Kidney (tissue), 14 donors: ENCODE results near the gene NLRP9. TPM values are rescaled to one million over a fixed set of nuclear protein-coding genes. Genes with fewer than 3 reads are reported as not detected.

ENCODE experiments used
- DNase-seq, 5 donors: peaks; one replicate each; pipeline ENCODE4 v3.0.0-alpha.2; 2013 to 2020
- FAIRE-seq: peaks from 2 replicates; lab custom pipeline; 2012; peaks lifted over from hg19 to GRCh38; lab: Jason Lieb, UNC
- H3K27ac ChIP-seq, 2 donors: one replicate each; pipeline ENCODE4 v1.7.0; 2013; ENCODE audit warnings: low read depth in 2 of 2, low read length in 2 of 2, inconsistent platforms in 1 of 2
- H3K27me3 ChIP-seq: one replicate; pipeline ENCODE4 v1.7.1; 2013; ENCODE audit warnings: low read length, inconsistent platforms; ENCODE audit not compliant: control insufficient read depth, insufficient read depth
- H3K36me3 ChIP-seq, 3 donors: one replicate each; pipeline versions ENCODE4 v1.7.0 to v1.7.1; 2013; ENCODE audit warnings: low read length in 3 of 3, control low read depth in 1 of 3, inconsistent platforms in 1 of 3; ENCODE audit not compliant: insufficient read depth in 3 of 3, control insufficient read depth in 2 of 3
- H3K4me1 ChIP-seq, 3 donors: one replicate each; pipeline versions ENCODE4 v1.7.0 to v1.7.1; 2013; ENCODE audit warnings: low read length in 3 of 3, inconsistent platforms in 1 of 3, low read depth in 1 of 3; ENCODE audit not compliant: control insufficient read depth in 2 of 3, insufficient read depth in 2 of 3
- H3K4me3 ChIP-seq, 3 donors: one replicate each; pipeline versions ENCODE4 v1.7.0 to v1.8.1; 2013; ENCODE audit warnings: low read length in 3 of 3, control low read depth in 1 of 3, inconsistent platforms in 1 of 3
- H3K9ac ChIP-seq, 3 donors: one replicate each; pipeline versions ENCODE4 v1.7.0 to v1.7.1; 2013; ENCODE audit warnings: low read length in 3 of 3, control low read depth in 1 of 3, inconsistent platforms in 1 of 3
- H3K9me3 ChIP-seq, 3 donors: one replicate each; pipeline versions ENCODE4 v1.7.0 to v1.7.1; 2013; ENCODE audit warnings: low read length in 3 of 3, control low read depth in 1 of 3, inconsistent platforms in 1 of 3; ENCODE audit not compliant: control insufficient read depth in 2 of 3, insufficient read depth in 1 of 3
- intact Hi-C: fragments of 100-400 bp; cut with DNase I; formaldehyde crosslinking; loops from one replicate; pipeline ENCODE4 v1.11.1; 2022
- polyA plus RNA-seq: library from polyadenylated mRNA; stranded (reverse); fragments of 350-450 nt; fragmentation: Illumina TruSeq; extraction: RNeasy Lipid Tissue Mini Kit (QIAGEN cat#74804); gene quantifications from one replicate; pipeline ENCODE4 v1.2.3, GENCODE V29; 2014; ENCODE audit warnings: low read depth, low replicate concordance; ENCODE audit not compliant: insufficient read depth
- total RNA-seq: library from RNA; stranded (reverse); fragmentation: NEBNext Ultra II Directional; extraction: Animal tissue kit (Norgen Biotek cat#: 25700); gene quantifications from one replicate; pipeline ENCODE4 v1.2.1, GENCODE V29; 2021
- TF ChIP-seq, protein P1 (sequence below): IDR thresholded peaks from 3 replicates; pipeline ENCODE4 v1.5.1; 2012; ENCODE audit warnings: mild to moderate bottlenecking, moderate library complexity, borderline replicate concordance; ENCODE audit not compliant: insufficient read depth; ENCODE audit errors: extremely low read depth
- donor health status: control.
- donor health status: control.
- donor health status: control.
- donor health status: control.
- donor health status: control.
- donor health status: DM: yes; HTN: yes; CAD: no.
- donor health status: Normal renal cell carcinoma (clear cell type).

Gene NLRP9
- total and polyA plus RNA-seq, 2 donors from 2014 or later, result 0.09 TPM; not detected in 1

DNA sequence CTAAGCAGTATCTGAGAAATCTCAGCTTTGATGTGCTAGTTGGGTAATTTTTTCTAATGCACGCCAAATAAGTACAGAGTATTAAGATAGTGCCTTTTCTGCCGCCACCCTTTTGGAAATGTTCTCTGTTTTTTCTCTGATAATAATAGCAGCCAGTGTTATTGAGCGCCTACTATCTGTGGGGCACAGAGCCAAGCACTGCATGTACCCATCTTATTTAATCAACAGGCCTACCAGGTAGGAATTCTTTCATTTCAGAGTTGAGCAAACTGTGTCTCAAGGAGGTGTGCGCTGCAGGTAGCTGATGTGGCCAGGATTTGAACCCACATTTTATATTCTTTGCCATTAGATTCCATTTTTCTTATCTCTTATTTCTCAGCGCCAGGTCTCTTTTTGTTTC is 61.8 kb downstream of the NLRP9 start:
- Histone ChIP-seq H3K27me3 (no peaks in the 10 kb centered on the region), H3K4me3 (peak overlapping the region in 2 of 3 donors; percentile 97 to 98), H3K27ac (peak overlapping the region in 1 of 2 donors; percentile 15), H3K9ac (peak overlapping the region in 2 of 3 donors; percentile 38 to 92), H3K9me3 (no peaks in the 10 kb centered on the region), H3K36me3 (peaks cover 2 to 15% (median 15%) of the 10 kb centered on the region in 3 donors), H3K4me1 (peaks cover 0 to 54% (median 40%) of the 10 kb centered on the region in 3 donors)
- DNase-seq (no peak), FAIRE-seq (no peak)
- intact Hi-C loops, result no loop called here
- TF ChIP-seq, protein P1, sequence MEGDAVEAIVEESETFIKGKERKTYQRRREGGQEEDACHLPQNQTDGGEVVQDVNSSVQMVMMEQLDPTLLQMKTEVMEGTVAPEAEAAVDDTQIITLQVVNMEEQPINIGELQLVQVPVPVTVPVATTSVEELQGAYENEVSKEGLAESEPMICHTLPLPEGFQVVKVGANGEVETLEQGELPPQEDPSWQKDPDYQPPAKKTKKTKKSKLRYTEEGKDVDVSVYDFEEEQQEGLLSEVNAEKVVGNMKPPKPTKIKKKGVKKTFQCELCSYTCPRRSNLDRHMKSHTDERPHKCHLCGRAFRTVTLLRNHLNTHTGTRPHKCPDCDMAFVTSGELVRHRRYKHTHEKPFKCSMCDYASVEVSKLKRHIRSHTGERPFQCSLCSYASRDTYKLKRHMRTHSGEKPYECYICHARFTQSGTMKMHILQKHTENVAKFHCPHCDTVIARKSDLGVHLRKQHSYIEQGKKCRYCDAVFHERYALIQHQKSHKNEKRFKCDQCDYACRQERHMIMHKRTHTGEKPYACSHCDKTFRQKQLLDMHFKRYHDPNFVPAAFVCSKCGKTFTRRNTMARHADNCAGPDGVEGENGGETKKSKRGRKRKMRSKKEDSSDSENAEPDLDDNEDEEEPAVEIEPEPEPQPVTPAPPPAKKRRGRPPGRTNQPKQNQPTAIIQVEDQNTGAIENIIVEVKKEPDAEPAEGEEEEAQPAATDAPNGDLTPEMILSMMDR, result no peak

DNA sequence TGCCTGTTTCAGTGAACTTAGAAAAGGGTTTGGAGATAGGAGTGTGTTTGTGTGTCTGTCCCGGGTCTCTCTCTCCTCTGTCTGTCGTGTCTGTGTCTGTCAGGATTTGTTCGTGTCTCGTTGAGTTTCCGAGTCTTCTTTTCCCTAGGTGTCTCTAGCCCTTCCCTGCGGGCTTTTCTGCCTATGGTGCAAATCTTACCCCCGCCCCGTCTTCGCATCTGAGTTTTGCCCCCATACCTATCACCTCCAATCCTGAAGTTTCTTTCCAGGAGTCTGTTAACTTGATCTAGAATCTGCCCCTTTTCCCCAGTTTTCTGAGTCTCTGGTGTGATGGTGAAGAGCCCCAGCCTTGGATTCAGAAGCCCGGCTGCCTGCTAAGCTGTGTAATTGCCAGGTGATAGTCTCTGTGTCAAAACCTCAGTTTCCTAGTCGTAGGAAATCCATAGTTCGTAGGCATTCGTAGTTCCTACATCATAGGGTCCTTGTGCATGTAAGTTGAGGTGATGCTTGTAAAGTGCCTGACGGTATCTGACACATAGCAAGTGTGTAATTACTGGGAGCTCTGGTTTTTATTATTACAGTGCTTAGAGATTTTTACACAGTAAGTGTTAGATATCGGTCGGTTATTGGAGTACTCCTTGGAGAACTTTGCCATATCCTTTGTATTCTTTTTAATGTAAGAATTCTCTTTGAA is 62.4 kb downstream of the NLRP9 start:
- H3K36me3 ChIP-seq, result peaks cover 2 to 15% (median 15%) of the 10 kb centered on the region in 3 donors
- no peaks in the 10 kb centered on the region for H3K27me3 ChIP-seq
- TF ChIP-seq, protein P1, result no peak
- H3K27ac ChIP-seq, result peak overlapping the region; percentile 63 to 84
- no peaks in the 10 kb centered on the region for H3K9me3 ChIP-seq
- peaks cover 0 to 48% (median 35%) of the 10 kb centered on the region in 3 donors for H3K4me1 ChIP-seq
- no peak for DNase-seq
- peak overlapping the region; percentile 76 to 98 (median 97) for H3K4me3 ChIP-seq
- peak overlapping the region; percentile 64 to 93 (median 92) for H3K9ac ChIP-seq
- intact Hi-C loops, result no loop called here
- FAIRE-seq, result no peak

DNA sequence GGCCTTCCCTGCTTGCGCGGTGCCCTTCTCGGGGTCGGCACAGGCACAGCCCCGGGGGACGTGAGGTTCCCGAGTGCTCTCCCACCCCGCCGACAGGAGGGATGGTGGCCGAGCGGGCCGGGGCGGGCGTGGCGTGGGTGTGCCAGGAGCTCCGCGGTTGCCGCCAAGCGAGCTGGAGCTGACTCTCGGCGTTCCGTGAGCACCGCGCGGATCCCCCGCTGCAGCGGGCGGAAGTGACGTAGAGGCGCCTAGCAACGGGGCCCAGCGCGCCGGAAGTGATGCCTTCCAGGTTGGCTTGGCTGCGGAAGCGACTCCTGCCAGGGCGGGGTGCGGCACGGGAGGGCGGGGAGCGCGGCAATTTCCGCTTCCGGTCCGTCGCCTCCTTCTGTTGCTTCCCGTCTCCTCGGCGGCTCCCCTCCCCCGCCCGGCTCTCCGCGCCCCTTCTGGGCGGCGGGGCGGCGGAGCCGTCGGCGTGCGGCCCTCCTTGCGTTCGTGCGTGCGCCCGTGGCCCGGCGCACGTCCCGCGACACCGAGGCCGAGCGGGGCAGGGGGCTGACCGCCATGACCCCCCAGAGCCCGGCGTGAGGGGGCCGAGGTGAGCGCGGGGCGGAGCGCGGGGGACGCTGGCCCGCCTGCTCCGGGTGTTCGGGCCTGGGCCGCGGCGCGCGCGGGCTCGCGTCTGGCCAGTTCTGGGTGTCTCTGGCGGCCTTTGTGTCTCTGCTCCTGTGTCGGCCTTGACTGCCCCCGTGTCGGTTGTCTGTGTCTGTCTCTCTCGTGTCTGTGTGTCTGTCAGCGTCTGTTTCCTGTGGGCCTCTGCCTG is 63.2 kb downstream of the NLRP9 start, which contains the start of gene EPN1:
Gene EPN1 (plus strand): TSS at position 386 of the 820 bp plus-strand sequence. CDS start 3,402 bp downstream, outside the sequence.
- no peak for FAIRE-seq
- H3K27me3 ChIP-seq, result no peaks in the 10 kb centered on the region
- peak; percentile 98 to 99 (median 98) for DNase-seq
- peaks cover 2 to 22% (median 14%) of the 10 kb centered on the region in 3 donors for H3K36me3 ChIP-seq
- H3K4me1 ChIP-seq, result peaks cover 0 to 44% (median 29%) of the 10 kb centered on the region in 3 donors
- intact Hi-C loops, result no loop called here
- H3K9ac ChIP-seq, result peak within 1 kb of the TSS; percentile 64 to 93 (median 92)
- no peaks in the 10 kb centered on the region for H3K9me3 ChIP-seq
- TF ChIP-seq, protein P1, result no peak
- H3K27ac ChIP-seq, result peak within 1 kb of the TSS; percentile 63 to 84
- H3K4me3 ChIP-seq, result peak within 1 kb of the TSS; percentile 76 to 98 (median 97)
